HEK293 (cell line): ENCODE measurements around the gene ZNF821.

Experiments used
- CTCF ChIA-PET: fragments of 350-600 bp; formaldehyde crosslinking; extraction: SDS; loops from one replicate; lab custom pipeline; 2021; ENCODE audit warnings: antibody characterized with exemption; lab: Yijun Ruan, JAX
- POLR2A ChIA-PET: fragments of 300-600 bp; formaldehyde crosslinking; extraction: SDS; loops from one replicate; lab custom pipeline; 2020; ENCODE audit warnings: antibody characterized with exemption, inconsistent platforms; lab: Yijun Ruan, JAX
- H3K27ac ChIP-seq: fragments of 200-500 bp; sonication (Bioruptor generic); 2 replicates; pipeline ENCODE4 v1.5.1; 2014; ENCODE audit warnings: low read depth, low read length, control low read depth, inconsistent platforms; ENCODE audit errors: extremely low read depth
- H3K36me3 ChIP-seq, 2 experiments: fragments of 200-500 bp in 1 of 2; sonication (Bioruptor generic) in 1 of 2; 1 replicate in 1 of 2; 2 replicates in 1 of 2; pipeline ENCODE4 v1.5.1; 2014 to 2017; ENCODE audit warnings: inconsistent platforms in 2 of 2, low read length in 2 of 2; ENCODE audit not compliant: control insufficient read depth in 2 of 2, insufficient read depth in 1 of 2
- H3K4me1 ChIP-seq: fragments of 200-500 bp; sonication (Bioruptor generic); 2 replicates; pipeline ENCODE4 v1.5.1; 2014; ENCODE audit warnings: mild to moderate bottlenecking, low read length, inconsistent platforms; ENCODE audit not compliant: control insufficient read depth, insufficient read depth
- H3K4me3 ChIP-seq: 2 replicates; pipeline ENCODE4 v1.5.1; 2011; ENCODE audit warnings: low read depth, mild to moderate bottlenecking, control low read depth, low read length, moderate library complexity
- H3K9me3 ChIP-seq: fragments of 200-500 bp; sonication (Bioruptor generic); 2 replicates; pipeline ENCODE4 v1.5.1; 2014; ENCODE audit warnings: low read depth, low read length, inconsistent platforms; ENCODE audit not compliant: control insufficient read depth, insufficient read depth
- GLI4 ChIP-seq: fragments of 450-650 bp; formaldehyde crosslinking; IDR thresholded peaks from 2 replicates; pipeline ENCODE4 v1.5.1; 2016; ENCODE audit warnings: missing biosample characterization, missing genetic modification characterization
- HOXA7 ChIP-seq: sonication (generic); formaldehyde crosslinking; IDR thresholded peaks from 2 replicates; pipeline ENCODE4 v1.8.1; 2022; ENCODE audit warnings: missing genetic modification reagents, borderline replicate concordance
- IKZF3 ChIP-seq: fragments of 450-650 bp; IDR thresholded peaks from 2 replicates; pipeline ENCODE4 v1.5.0; 2018; ENCODE audit warnings: missing biosample characterization, mild to moderate bottlenecking, missing genetic modification characterization, moderate library complexity
- KLF9 ChIP-seq: fragments of 450-650 bp; formaldehyde crosslinking; IDR thresholded peaks from 2 replicates; pipeline ENCODE4 v1.5.1; 2016; ENCODE audit warnings: missing biosample characterization, missing genetic modification characterization, low read depth
- MYNN ChIP-seq: fragments of 450-650 bp; formaldehyde crosslinking; IDR thresholded peaks from 2 replicates; pipeline ENCODE4 v1.5.1; 2016; ENCODE audit warnings: missing biosample characterization, missing genetic modification characterization, borderline replicate concordance
- OSR2 ChIP-seq: fragments of 450-650 bp; formaldehyde crosslinking; IDR thresholded peaks from 2 replicates; pipeline ENCODE4 v1.5.1; 2016; ENCODE audit warnings: missing biosample characterization, missing genetic modification characterization
- ZBTB11 ChIP-seq: fragments of 450-650 bp; formaldehyde crosslinking; conservative IDR thresholded peaks from 2 replicates; pipeline ENCODE4 v1.5.1; 2016; ENCODE audit warnings: low read depth, missing biosample characterization, missing genetic modification characterization
- ZBTB17 ChIP-seq: fragments of 450-650 bp; formaldehyde crosslinking; IDR thresholded peaks from 2 replicates; pipeline ENCODE4 v1.5.1; 2016; ENCODE audit warnings: missing biosample characterization, missing genetic modification characterization
- ZEB2 ChIP-seq: fragments of 450-650 bp; formaldehyde crosslinking; IDR thresholded peaks from 2 replicates; pipeline ENCODE4 v1.5.1; 2016; ENCODE audit warnings: missing biosample characterization, missing genetic modification characterization
- ZNF10 ChIP-seq: fragments of 450-650 bp; formaldehyde crosslinking; IDR thresholded peaks from 2 replicates; pipeline ENCODE4 v1.5.1; 2017; ENCODE audit warnings: missing biosample characterization, missing genetic modification characterization
- ZNF133 ChIP-seq: fragments of 450-650 bp; formaldehyde crosslinking; IDR thresholded peaks from 2 replicates; pipeline ENCODE4 v1.5.1; 2016; ENCODE audit warnings: missing biosample characterization, missing genetic modification characterization
- ZNF138 ChIP-seq: fragments of 450-650 bp; formaldehyde crosslinking; IDR thresholded peaks from 2 replicates; pipeline ENCODE4 v1.5.1; 2016; ENCODE audit warnings: missing biosample characterization, missing genetic modification characterization, borderline replicate concordance
- ZNF24 ChIP-seq: fragments of 450-650 bp; formaldehyde crosslinking; IDR thresholded peaks from 2 replicates; pipeline ENCODE4 v1.5.1; 2016; ENCODE audit warnings: missing biosample characterization, missing genetic modification characterization
- ZNF248 ChIP-seq: fragments of 450-650 bp; formaldehyde crosslinking; IDR thresholded peaks from 2 replicates; pipeline ENCODE4 v1.5.1; 2017; ENCODE audit warnings: missing biosample characterization, missing genetic modification characterization
- ZNF335 ChIP-seq: fragments of 450-650 bp; formaldehyde crosslinking; conservative IDR thresholded peaks from 2 replicates; pipeline ENCODE4 v1.5.1; 2016; ENCODE audit warnings: missing biosample characterization, missing genetic modification characterization
- ZNF366 ChIP-seq: fragments of 450-650 bp; formaldehyde crosslinking; conservative IDR thresholded peaks from 2 replicates; pipeline ENCODE4 v1.5.1; 2016; ENCODE audit warnings: missing biosample characterization, missing genetic modification characterization
- ZNF514 ChIP-seq: fragments of 450-650 bp; formaldehyde crosslinking; IDR thresholded peaks from 2 replicates; pipeline ENCODE4 v1.5.1; 2016; ENCODE audit warnings: missing biosample characterization, missing genetic modification characterization
- ZNF580 ChIP-seq: fragments of 450-650 bp; formaldehyde crosslinking; IDR thresholded peaks from 2 replicates; pipeline ENCODE4 v1.5.1; 2016; ENCODE audit warnings: missing biosample characterization, missing genetic modification characterization
- ZNF660 ChIP-seq: fragments of 450-650 bp; IDR thresholded peaks from 2 replicates; pipeline ENCODE4 v1.5.1; 2018; ENCODE audit warnings: missing biosample characterization, mild to moderate bottlenecking, missing genetic modification characterization
- ZNF664 ChIP-seq: fragments of 450-650 bp; formaldehyde crosslinking; IDR thresholded peaks from 2 replicates; pipeline ENCODE4 v1.5.1; 2016; ENCODE audit warnings: missing biosample characterization, missing genetic modification characterization
- ZNF76 ChIP-seq: fragments of 450-650 bp; formaldehyde crosslinking; IDR thresholded peaks from 2 replicates; pipeline ENCODE4; 2016; ENCODE audit warnings: low read depth, missing biosample characterization, missing genetic modification characterization, borderline replicate concordance
- ZNF777 ChIP-seq: fragments of 450-650 bp; formaldehyde crosslinking; IDR thresholded peaks from 2 replicates; pipeline ENCODE4 v1.5.1; 2017; ENCODE audit warnings: missing biosample characterization, missing genetic modification characterization, borderline replicate concordance
- TF ChIP-seq, protein P1 (sequence below): fragments of 450-650 bp; formaldehyde crosslinking; IDR thresholded peaks from 2 replicates; pipeline ENCODE4 v1.5.1; 2016; ENCODE audit warnings: missing biosample characterization, missing genetic modification characterization

Gene ZNF821

DNA sequence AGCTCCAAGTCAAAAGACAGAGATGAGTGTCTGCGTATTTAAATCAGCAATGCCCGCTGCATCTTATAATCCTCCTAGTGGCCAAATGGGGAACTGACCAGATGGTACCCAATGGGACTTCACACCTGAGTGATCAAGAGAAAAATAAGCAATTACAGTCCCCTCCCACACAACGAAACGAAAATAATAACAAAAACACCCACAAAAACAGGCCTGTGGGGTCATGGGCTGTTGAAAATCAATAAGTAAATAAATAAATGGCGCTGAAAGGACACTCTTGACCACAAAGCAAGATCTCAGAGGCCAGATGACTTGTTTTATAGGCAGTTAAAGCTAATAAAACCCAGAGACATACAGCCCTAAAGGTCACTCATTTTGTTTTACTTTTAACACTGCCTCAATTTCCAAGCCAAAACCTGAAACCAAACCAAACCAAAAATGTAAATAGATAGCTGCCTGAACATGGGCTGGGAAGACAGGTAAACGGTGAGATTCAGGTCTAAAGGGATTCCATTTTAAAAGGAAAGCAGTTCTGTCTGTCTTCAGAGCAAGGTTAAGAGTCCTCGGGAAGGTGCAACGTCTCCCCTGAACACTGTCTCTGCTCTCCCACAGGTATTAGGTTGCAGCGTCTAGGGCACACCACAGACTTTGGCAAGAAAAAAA is 1.3 kb downstream of the ZNF821 start (continued):
- TF ChIP-seq ZNF514 (tag by site-specific recombination) (no peak), ZNF660 (0 out of 2 replicates have a peak, but pooled peaks have one; percentile 32), ZNF133 (tag by site-specific recombination) (no peak), ZNF777 (no peak), ZNF138 (tag by site-specific recombination) (no peak), KLF9 (no peak), ZNF664 (peak; percentile 75; the same call in 1 of the 2 replicates), ZBTB11 (tag by site-specific recombination) (0 out of 2 replicates have a peak, but pooled peaks have one; percentile 22), ZNF580 (tag by site-specific recombination) (peak; percentile 12; the same call in 1 of the 2 replicates), ZNF10 (tag by site-specific recombination) (0 out of 2 replicates have a peak, but pooled peaks have one; percentile 10)

GRCh38 chr16:71880176-71880575 is 3.8 kb downstream of the ZNF821 start:
- ChIA-PET CTCF (interaction anchor here (0.7 to 5.4 kb wide), 2 partner anchors 83 to 191 kb away, joined by 4 to 59 read pairs; no protein-coding TSS in a partner anchor), POLR2A (no interaction called here)
- Histone ChIP-seq H3K27ac (no peak overlapping the region), H3K4me3 (no peak overlapping the region), H3K4me1 (0 out of 2 replicates have a peak, but pooled peaks cover 2% of the 10 kb centered on the region), H3K9me3 (no peaks in the 10 kb centered on the region), H3K36me3 (peaks cover 31 to 54% of the 10 kb centered on the region in 2 experiments)
- TF ChIP-seq MYNN (tag by site-specific recombination) (no peak), ZNF24 (no peak), ZNF366 (no peak), ZNF76 (tag by site-specific recombination) (no peak), ZEB2 (no peak), IKZF3 (no peak), ZNF335 (tag by site-specific recombination) (no peak), ZNF248 (tag by site-specific recombination) (no peak), HOXA7 (CRISPR knock-in tag) (no peak), GLI4 (tag by site-specific recombination) (no peak), ZBTB17 (tag by site-specific recombination) (no peak), OSR2 (no peak)
- TF ChIP-seq, protein P1, sequence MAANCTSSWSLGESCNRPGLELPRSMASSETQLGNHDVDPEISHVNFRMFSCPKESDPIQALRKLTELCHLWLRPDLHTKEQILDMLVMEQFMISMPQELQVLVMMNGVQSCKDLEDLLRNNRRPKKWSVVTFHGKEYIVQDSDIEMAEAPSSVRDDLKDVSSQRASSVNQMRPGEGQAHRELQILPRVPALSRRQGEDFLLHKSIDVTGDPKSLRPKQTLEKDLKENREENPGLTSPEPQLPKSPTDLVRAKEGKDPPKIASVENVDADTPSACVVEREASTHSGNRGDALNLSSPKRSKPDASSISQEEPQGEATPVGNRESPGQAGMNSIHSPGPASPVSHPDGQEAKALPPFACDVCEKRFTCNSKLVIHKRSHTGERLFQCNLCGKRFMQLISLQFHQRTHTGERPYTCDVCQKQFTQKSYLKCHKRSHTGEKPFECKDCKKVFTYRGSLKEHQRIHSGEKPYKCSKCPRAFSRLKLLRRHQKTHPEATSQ (tag by site-specific recombination): no peak
